ENCODE results near the gene PLK1. TPM values are rescaled to one million over a fixed set of nuclear protein-coding genes. Genes with fewer than 3 reads are reported as not detected.
A peak's percentile ranks its signal among the peaks of the same experiment; 100 is the strongest.

PLK1 gene
- total and polyA plus RNA-seq, 2 of the 13 experiments (the other 11 are each of a cell fraction or from before 2014, with no cell fraction given): 71.5 to 76.3 TPM

DNA sequence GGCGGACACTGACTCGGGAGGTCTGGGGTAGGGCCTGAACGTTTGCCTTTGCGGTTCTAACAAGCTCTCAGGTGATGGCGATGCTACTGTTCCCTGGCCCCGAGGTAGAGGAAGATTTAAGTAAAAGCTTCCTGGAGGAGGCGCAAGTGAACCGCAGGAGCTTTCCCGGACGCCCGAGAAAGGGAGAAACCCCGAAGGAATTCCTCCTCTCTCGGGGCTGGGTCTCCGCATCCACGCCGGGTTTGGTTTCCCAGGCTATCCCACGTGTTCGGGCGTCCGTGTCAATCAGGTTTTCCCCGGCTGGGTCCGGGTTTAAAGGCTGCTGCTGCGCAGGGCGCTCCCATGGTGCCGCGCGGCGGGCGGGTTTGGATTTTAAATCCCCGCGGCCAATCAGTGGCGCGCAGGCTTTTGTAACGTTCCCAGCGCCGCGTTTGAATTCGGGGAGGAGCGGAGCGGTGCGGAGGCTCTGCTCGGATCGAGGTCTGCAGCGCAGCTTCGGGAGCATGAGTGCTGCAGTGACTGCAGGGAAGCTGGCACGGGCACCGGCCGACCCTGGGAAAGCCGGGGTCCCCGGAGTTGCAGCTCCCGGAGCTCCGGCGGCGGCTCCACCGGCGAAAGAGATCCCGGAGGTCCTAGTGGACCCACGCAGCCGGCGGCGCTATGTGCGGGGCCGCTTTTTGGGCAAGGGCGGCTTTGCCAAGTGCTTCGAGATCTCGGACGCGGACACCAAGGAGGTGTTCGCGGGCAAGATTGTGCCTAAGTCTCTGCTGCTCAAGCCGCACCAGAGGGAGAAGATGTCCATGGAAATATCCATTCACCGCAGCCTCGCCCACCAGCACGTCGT is at the start of gene PLK1 (continued):
- TF ChIP-seq, protein P1, sequence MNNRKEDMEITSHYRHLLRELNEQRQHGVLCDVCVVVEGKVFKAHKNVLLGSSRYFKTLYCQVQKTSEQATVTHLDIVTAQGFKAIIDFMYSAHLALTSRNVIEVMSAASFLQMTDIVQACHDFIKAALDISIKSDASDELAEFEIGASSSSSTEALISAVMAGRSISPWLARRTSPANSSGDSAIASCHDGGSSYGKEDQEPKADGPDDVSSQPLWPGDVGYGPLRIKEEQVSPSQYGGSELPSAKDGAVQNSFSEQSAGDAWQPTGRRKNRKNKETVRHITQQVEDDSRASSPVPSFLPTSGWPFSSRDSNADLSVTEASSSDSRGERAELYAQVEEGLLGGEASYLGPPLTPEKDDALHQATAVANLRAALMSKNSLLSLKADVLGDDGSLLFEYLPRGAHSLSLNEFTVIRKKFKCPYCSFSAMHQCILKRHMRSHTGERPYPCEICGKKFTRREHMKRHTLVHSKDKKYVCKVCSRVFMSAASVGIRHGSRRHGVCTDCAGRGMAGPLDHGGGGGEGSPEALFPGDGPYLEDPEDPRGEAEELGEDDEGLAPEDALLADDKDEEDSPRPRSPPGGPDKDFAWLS (CRISPR knock-in tag; IDR thresholded peaks at IDR 0.05; ENCODE audit: borderline replicate concordance): no peak
- TF ChIP-seq, protein P2, sequence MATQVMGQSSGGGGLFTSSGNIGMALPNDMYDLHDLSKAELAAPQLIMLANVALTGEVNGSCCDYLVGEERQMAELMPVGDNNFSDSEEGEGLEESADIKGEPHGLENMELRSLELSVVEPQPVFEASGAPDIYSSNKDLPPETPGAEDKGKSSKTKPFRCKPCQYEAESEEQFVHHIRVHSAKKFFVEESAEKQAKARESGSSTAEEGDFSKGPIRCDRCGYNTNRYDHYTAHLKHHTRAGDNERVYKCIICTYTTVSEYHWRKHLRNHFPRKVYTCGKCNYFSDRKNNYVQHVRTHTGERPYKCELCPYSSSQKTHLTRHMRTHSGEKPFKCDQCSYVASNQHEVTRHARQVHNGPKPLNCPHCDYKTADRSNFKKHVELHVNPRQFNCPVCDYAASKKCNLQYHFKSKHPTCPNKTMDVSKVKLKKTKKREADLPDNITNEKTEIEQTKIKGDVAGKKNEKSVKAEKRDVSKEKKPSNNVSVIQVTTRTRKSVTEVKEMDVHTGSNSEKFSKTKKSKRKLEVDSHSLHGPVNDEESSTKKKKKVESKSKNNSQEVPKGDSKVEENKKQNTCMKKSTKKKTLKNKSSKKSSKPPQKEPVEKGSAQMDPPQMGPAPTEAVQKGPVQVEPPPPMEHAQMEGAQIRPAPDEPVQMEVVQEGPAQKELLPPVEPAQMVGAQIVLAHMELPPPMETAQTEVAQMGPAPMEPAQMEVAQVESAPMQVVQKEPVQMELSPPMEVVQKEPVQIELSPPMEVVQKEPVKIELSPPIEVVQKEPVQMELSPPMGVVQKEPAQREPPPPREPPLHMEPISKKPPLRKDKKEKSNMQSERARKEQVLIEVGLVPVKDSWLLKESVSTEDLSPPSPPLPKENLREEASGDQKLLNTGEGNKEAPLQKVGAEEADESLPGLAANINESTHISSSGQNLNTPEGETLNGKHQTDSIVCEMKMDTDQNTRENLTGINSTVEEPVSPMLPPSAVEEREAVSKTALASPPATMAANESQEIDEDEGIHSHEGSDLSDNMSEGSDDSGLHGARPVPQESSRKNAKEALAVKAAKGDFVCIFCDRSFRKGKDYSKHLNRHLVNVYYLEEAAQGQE (IDR thresholded peaks at IDR 0.05; ENCODE audit: borderline replicate concordance in 1 of 2, low read depth in 1 of 2, low read length in 2 of 2): peak in 1 of 2 experiments; percentile 32; a peak in 1 of 4 replicates
- TF ChIP-seq ELF3 (CRISPR knock-in tag; IDR thresholded peaks at IDR 0.05) (peak; percentile 91), ATRX (CRISPR knock-in tag; IDR thresholded peaks at IDR 0.05; ENCODE audit: borderline replicate concordance) (no peak), ZNF160 (CRISPR knock-in tag; IDR thresholded peaks at IDR 0.05) (peak; percentile 99; the same call in 1 of the 2 replicates), TSC22D2 (CRISPR knock-in tag; IDR thresholded peaks at IDR 0.05; ENCODE audit: borderline replicate concordance) (no peak), NCOA1 (CRISPR knock-in tag; IDR thresholded peaks at IDR 0.05) (no peak), ZNF124 (CRISPR knock-in tag; IDR thresholded peaks at IDR 0.05) (peak; percentile 94), PAX8 (CRISPR knock-in tag; IDR thresholded peaks at IDR 0.05; ENCODE audit: borderline replicate concordance) (peak; percentile 71), MAFF (IDR thresholded peaks at IDR 0.05; ENCODE audit: low read depth, low read length) (no peak), MIER3 (CRISPR knock-in tag; IDR thresholded peaks at IDR 0.05; ENCODE audit: borderline replicate concordance) (no peak; the same call in 1 of the 2 replicates), ZNF253 (CRISPR knock-in tag; IDR thresholded peaks at IDR 0.05; ENCODE audit: borderline replicate concordance) (peak; percentile 100), ZNF354B (CRISPR knock-in tag; IDR thresholded peaks at IDR 0.05) (peak; percentile 100), MIXL1 (CRISPR knock-in tag; IDR thresholded peaks at IDR 0.05) (peak; percentile 80; the same call in 1 of the 2 replicates), GMEB2 (CRISPR knock-in tag; IDR thresholded peaks at IDR 0.05; ENCODE audit: low read depth) (0 out of 2 replicates have a peak, but pooled peaks have one; percentile 56)
- TF ChIP-seq, protein P3, sequence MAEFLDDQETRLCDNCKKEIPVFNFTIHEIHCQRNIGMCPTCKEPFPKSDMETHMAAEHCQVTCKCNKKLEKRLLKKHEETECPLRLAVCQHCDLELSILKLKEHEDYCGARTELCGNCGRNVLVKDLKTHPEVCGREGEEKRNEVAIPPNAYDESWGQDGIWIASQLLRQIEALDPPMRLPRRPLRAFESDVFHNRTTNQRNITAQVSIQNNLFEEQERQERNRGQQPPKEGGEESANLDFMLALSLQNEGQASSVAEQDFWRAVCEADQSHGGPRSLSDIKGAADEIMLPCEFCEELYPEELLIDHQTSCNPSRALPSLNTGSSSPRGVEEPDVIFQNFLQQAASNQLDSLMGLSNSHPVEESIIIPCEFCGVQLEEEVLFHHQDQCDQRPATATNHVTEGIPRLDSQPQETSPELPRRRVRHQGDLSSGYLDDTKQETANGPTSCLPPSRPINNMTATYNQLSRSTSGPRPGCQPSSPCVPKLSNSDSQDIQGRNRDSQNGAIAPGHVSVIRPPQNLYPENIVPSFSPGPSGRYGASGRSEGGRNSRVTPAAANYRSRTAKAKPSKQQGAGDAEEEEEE (CRISPR knock-in tag; IDR thresholded peaks at IDR 0.05; ENCODE audit: borderline replicate concordance): no peak
- TF ChIP-seq, protein P4, sequence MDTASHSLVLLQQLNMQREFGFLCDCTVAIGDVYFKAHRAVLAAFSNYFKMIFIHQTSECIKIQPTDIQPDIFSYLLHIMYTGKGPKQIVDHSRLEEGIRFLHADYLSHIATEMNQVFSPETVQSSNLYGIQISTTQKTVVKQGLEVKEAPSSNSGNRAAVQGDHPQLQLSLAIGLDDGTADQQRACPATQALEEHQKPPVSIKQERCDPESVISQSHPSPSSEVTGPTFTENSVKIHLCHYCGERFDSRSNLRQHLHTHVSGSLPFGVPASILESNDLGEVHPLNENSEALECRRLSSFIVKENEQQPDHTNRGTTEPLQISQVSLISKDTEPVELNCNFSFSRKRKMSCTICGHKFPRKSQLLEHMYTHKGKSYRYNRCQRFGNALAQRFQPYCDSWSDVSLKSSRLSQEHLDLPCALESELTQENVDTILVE (CRISPR knock-in tag; IDR thresholded peaks at IDR 0.05): peak; percentile 78
- TF ChIP-seq, protein P5, sequence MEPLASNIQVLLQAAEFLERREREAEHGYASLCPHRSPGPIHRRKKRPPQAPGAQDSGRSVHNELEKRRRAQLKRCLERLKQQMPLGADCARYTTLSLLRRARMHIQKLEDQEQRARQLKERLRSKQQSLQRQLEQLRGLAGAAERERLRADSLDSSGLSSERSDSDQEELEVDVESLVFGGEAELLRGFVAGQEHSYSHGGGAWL (CRISPR knock-in tag; IDR thresholded peaks at IDR 0.05): peak; percentile 84

Measured in HepG2 (cell line).